ENCODE results near the gene ZCCHC3. TPM values are rescaled to one million over a fixed set of nuclear protein-coding genes. Genes with fewer than 3 reads are reported as not detected.
A peak's percentile ranks its signal among the peaks of the same experiment; 100 is the strongest.

Gene ZCCHC3
- total RNA-seq, 2 donors from 2014 or later, result 39.5 to 46.1 TPM

GRCh38 chr20:308427-309038, 11.2 kb downstream of the ZCCHC3 start:
- 88 to 92% methylated on average over 4 to 6 of the region's 7 CpGs for WGBS, 2 experiments (ENCODE audit: insufficient coverage in 1 of 2, insufficient read length in 1 of 2)
- no peak overlapping the region for H3K9ac ChIP-seq (ENCODE audit: extremely low read depth, low read length, poor library complexity, severe bottlenecking)
- no peaks in the 10 kb centered on the region for H3K9me3 ChIP-seq (ENCODE audit: control insufficient read depth, low read length)
- no peak for TF ChIP-seq CTCF (conservative IDR thresholded peaks at IDR 0.05)
- Mint-ChIP-seq H3K4me1 (peaks cover 11% of the 10 kb centered on the region), H3K36me3 (ENCODE audit: low read depth) (peaks cover 4% of the 10 kb centered on the region), H3K27me3 (ENCODE audit: insufficient read depth) (peaks cover 9% of the 10 kb centered on the region), H3K9me3 (no peaks in the 10 kb centered on the region), H3K27ac (no peak overlapping the region), H3K4me3 (no peak overlapping the region)
- no peaks in the 10 kb centered on the region for H3K36me3 ChIP-seq (ENCODE audit: control insufficient read depth, insufficient read depth, low read length)
- no peak overlapping the region for H3K4me3 ChIP-seq (ENCODE audit: low read length)
- H3K27ac ChIP-seq (ENCODE audit: low read depth, low read length), result peak overlapping the region; percentile 100
- no peaks in the 10 kb centered on the region for H3K27me3 ChIP-seq (ENCODE audit: control insufficient read depth, insufficient read depth, low read length, poor library complexity, severe bottlenecking)
- H3K4me1 ChIP-seq (ENCODE audit: control insufficient read depth, insufficient read depth, low read length), result no peaks in the 10 kb centered on the region
- DNase-seq, result no peak

- Histone ChIP-seq H3K9ac (ENCODE audit: extremely low read depth, low read length, poor library complexity, severe bottlenecking) (peak overlapping the region; percentile 96), H3K27me3 (ENCODE audit: control insufficient read depth, insufficient read depth, low read length, poor library complexity, severe bottlenecking) (no peaks in the 10 kb centered on the region), H3K4me3 (ENCODE audit: low read length) (peak overlapping the region; percentile 86), H3K36me3 (ENCODE audit: control insufficient read depth, insufficient read depth, low read length) (no peaks in the 10 kb centered on the region), H3K27ac (ENCODE audit: low read depth, low read length) (peak overlapping the region; percentile 100), H3K4me1 (ENCODE audit: control insufficient read depth, insufficient read depth, low read length) (no peaks in the 10 kb centered on the region), H3K9me3 (ENCODE audit: control insufficient read depth, low read length) (no peaks in the 10 kb centered on the region)
- H3K27ac Mint-ChIP-seq, result peak overlapping the region; percentile 92
- peak overlapping the region; percentile 66 for H3K4me3 Mint-ChIP-seq
- no peak for DNase-seq
- no peak for TF ChIP-seq CTCF (conservative IDR thresholded peaks at IDR 0.05)
- H3K27me3 Mint-ChIP-seq (ENCODE audit: insufficient read depth), result peaks cover 7% of the 10 kb centered on the region
- H3K9me3 Mint-ChIP-seq, result no peaks in the 10 kb centered on the region
- H3K4me1 Mint-ChIP-seq, result peaks cover 11% of the 10 kb centered on the region
- H3K36me3 Mint-ChIP-seq (ENCODE audit: low read depth), result peaks cover 1% of the 10 kb centered on the region
- 0 to 6% methylated on average over 2 to 5 of the region's 6 CpGs for WGBS, 2 experiments (ENCODE audit: insufficient coverage in 1 of 2, insufficient read length in 1 of 2)
These were observed 12.0 kb downstream of the ZCCHC3 start for GRCh38 chr20:309306-309840.

GRCh38 chr20:309841-310644, 12.7 kb downstream of the ZCCHC3 start:
- Mint-ChIP-seq H3K27ac (peak overlapping the region; percentile 92), H3K9me3 (no peaks in the 10 kb centered on the region), H3K36me3 (ENCODE audit: low read depth) (no peaks in the 10 kb centered on the region), H3K4me3 (peak overlapping the region; percentile 66), H3K27me3 (ENCODE audit: insufficient read depth) (peaks cover 5% of the 10 kb centered on the region), H3K4me1 (peaks cover 11% of the 10 kb centered on the region)
- no peaks in the 10 kb centered on the region for H3K9me3 ChIP-seq (ENCODE audit: control insufficient read depth, low read length)
- TF ChIP-seq CTCF (conservative IDR thresholded peaks at IDR 0.05), result no peak
- peak; percentile 100 for DNase-seq
- H3K36me3 ChIP-seq (ENCODE audit: control insufficient read depth, insufficient read depth, low read length), result no peaks in the 10 kb centered on the region
- H3K4me3 ChIP-seq (ENCODE audit: low read length), result peak overlapping the region; percentile 86
- WGBS, 2 experiments (ENCODE audit: insufficient coverage in 1 of 2, insufficient read length in 1 of 2), result 3 to 6% methylated on average over 13 to 30 of the region's 31 CpGs
- H3K27me3 ChIP-seq (ENCODE audit: control insufficient read depth, insufficient read depth, low read length, poor library complexity, severe bottlenecking), result no peaks in the 10 kb centered on the region
- peak overlapping the region; percentile 96 for H3K9ac ChIP-seq (ENCODE audit: extremely low read depth, low read length, poor library complexity, severe bottlenecking)
- H3K4me1 ChIP-seq (ENCODE audit: control insufficient read depth, insufficient read depth, low read length), result no peaks in the 10 kb centered on the region
- H3K27ac ChIP-seq (ENCODE audit: low read depth, low read length), result peak overlapping the region; percentile 100
